LNCaP clone FGC (cell line): Measurements from ENCODE around the gene TXLNB.

Experiments used
- DNase-seq: peaks from one replicate; pipeline ENCODE4 v3.0.0-alpha.2; 2011; ENCODE audit warnings: low read depth
- H3K4me3 ChIP-seq: 2 replicates; pipeline ENCODE4 v1.5.1; 2011; ENCODE audit warnings: mild to moderate bottlenecking, low read depth, low read length, control low read depth
- TF ChIP-seq, protein P1 (sequence below): IDR thresholded peaks from 2 replicates; pipeline ENCODE4 v1.5.1; 2012; ENCODE audit warnings: mild to moderate bottlenecking; ENCODE audit not compliant: control insufficient read depth, insufficient read depth; ENCODE audit errors: extremely low read depth

Gene TXLNB

DNA sequence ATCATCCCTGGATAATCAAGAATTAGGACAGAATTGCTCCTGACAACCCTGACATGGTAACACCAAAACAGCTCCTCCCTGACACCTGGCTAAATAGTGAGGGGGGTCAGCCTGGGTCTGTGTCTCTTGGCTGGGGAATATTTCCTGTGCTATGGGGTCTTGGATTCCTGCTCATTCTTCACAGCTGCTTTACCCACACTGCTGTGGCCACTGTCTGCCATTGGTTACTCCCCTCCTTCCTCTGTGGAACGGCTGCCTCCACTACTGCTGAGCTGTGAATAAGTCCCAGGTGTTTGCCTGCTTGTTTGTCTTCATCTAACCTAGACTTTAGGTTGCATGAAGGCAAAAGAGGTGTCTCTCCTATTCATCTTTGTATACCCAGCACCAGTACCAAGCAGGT, 33.9 kb upstream of the TXLNB start:
- TF ChIP-seq, protein P1, sequence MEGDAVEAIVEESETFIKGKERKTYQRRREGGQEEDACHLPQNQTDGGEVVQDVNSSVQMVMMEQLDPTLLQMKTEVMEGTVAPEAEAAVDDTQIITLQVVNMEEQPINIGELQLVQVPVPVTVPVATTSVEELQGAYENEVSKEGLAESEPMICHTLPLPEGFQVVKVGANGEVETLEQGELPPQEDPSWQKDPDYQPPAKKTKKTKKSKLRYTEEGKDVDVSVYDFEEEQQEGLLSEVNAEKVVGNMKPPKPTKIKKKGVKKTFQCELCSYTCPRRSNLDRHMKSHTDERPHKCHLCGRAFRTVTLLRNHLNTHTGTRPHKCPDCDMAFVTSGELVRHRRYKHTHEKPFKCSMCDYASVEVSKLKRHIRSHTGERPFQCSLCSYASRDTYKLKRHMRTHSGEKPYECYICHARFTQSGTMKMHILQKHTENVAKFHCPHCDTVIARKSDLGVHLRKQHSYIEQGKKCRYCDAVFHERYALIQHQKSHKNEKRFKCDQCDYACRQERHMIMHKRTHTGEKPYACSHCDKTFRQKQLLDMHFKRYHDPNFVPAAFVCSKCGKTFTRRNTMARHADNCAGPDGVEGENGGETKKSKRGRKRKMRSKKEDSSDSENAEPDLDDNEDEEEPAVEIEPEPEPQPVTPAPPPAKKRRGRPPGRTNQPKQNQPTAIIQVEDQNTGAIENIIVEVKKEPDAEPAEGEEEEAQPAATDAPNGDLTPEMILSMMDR, result no peak
- no peak overlapping the region for H3K4me3 ChIP-seq
- DNase-seq, result no peak

DNA sequence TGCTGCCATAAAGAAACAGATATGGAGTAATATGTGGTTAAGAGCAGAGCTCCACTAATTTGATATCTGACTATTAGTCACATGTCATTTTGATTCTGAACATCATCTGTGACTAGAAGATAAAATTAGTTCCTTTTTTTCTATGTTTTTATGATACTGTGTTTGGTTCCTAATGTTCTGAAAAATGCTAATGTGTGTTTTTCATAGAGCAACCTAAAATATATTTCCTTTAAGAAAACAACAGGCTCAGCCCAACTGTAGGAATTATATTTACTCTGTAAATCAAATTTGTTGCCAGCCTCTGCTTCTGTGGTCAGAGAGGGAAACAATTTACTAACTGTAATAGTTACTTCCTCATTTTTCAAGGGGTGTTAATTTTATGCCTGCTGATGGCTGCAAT, 33.3 kb upstream of the TXLNB start:
- no peak for DNase-seq
- TF ChIP-seq, protein P1, result no peak
- H3K4me3 ChIP-seq, result no peak overlapping the region

DNA sequence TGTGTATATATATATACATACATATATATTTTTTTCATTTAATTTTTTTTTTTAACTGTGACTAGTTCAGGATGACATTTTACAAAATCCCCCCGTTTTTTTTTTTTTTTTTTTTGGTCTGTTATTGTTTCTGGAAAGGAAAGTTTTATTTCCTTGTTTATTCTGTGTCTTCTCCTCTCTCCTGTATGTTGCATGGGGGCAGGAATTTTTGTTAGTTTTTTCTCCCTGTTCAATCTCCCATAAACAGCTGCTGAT, 32.4 kb upstream of the TXLNB start:
- DNase-seq, result no peak
- no peak overlapping the region for H3K4me3 ChIP-seq
- TF ChIP-seq, protein P1, result no peak

- no peak for DNase-seq
- TF ChIP-seq, protein P1, result no peak
- no peak overlapping the region for H3K4me3 ChIP-seq
Measured at GRCh38 chr6:139323511-139324300, 31.9 kb upstream of the TXLNB start.

DNA sequence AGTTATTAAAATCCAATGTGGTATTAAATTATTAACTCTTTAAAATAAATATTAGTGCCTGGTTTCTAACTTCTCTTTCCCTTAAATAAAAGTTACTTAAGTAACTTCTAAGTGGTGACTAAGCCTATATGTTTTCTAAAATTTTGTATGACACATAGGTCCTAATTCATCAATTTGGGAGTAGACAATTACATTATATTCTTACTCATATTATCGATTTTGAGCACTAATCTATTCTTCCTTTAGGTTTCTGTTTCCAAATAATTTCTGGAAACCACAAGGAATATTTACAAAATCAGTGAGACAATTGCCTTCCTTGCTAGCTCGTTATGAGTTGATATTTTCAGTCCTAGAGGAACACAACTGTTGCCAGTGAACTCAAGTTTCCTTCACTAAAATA, 28.3 kb upstream of the TXLNB start:
- no peak for DNase-seq
- TF ChIP-seq, protein P1, result no peak
- H3K4me3 ChIP-seq, result no peak overlapping the region

DNA sequence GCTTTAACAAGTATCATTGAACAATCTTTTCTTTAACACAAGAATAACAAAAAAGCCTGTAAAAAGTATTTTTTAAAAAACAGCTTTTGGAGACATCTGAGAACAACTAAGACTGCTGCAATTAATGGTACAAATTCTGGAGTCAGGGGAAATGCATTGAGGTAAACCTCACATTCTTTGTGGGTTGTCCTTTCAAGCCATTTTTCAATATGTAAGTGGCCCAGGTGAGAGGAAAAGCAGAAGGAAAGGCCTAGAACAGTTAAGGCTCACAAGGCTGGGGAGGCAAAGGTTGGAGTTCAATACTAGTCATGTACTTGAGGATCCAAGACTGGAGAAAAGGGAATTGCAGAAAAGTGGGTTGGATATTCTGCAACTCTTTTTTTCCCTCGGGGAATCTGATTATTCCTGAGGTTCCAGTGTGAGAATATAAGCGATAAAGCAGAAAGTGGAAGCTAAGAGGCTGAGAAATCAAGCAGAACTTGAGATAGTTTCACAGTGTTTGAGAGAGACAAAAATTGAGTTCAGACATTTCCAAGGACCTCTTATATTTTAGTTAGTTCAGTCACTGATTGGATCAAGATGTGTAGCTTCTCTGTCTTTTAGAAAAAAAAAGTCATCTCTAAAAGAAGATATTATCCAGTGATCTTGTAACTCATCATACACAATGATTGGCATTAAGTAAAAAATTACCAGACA, 25.0 kb upstream of the TXLNB start:
- no peak for DNase-seq
- TF ChIP-seq, protein P1, result no peak
- no peak overlapping the region for H3K4me3 ChIP-seq
